SK-N-SH (cell line): ENCODE measurements around the gene ATG4C. TPM values are rescaled to one million over a fixed set of nuclear protein-coding genes. Genes with fewer than 3 reads are reported as not detected.

Source experiments
- CTCF ChIA-PET: fragments of 300-600, 350-600 bp; formaldehyde crosslinking; extraction: SDS; loops from one replicate; lab custom pipeline; 2021; lab: Yijun Ruan, JAX
- POLR2A ChIA-PET: fragments of 350-600 bp; sonication (Branson Sonifier 250); formaldehyde crosslinking; extraction: SDS; loops from one replicate; lab custom pipeline; 2020; ENCODE audit warnings: antibody characterized with exemption, inconsistent platforms; lab: Yijun Ruan, JAX
- DNase-seq: peaks from one replicate; pipeline ENCODE4 v3.0.0; 2012
- H2AFZ ChIP-seq: fragments of 200-600 bp; sonication (generic); 2 replicates; pipeline ENCODE4 v1.8.1; 2016; ENCODE audit warnings: antibody characterized with exemption, mild to moderate bottlenecking, low read depth
- H3F3A ChIP-seq: fragments of 200-600 bp; sonication (generic); replicated peaks from 2 replicates; pipeline ENCODE3; 2016; ENCODE audit warnings: antibody characterized with exemption, mild to moderate bottlenecking; ENCODE audit not compliant: insufficient read depth
- H3K27ac ChIP-seq, 2 experiments: fragments of 200-500 bp in 1 of 2; fragments of 200-600 bp in 1 of 2; sonication (Bioruptor generic) in 1 of 2; sonication (generic), shearing (Covaris generic) in 1 of 2; 2 replicates each; pipeline versions ENCODE4 v1.5.1 to v1.6.1; 2014 to 2016; ENCODE audit warnings: low read depth in 2 of 2, inconsistent platforms in 1 of 2, low read length in 1 of 2, mild to moderate bottlenecking in 1 of 2, mixed read lengths in 1 of 2
- H3K27me3 ChIP-seq: fragments of 200-600 bp; sonication (generic), shearing (Covaris generic); 2 replicates; pipeline ENCODE4 v1.6.1; 2016; ENCODE audit warnings: mixed run types; ENCODE audit not compliant: insufficient read depth
- H3K36me3 ChIP-seq, 2 experiments: fragments of 200-500 bp in 1 of 2; fragments of 200-600 bp in 1 of 2; sonication (Bioruptor generic) in 1 of 2; sonication (generic) in 1 of 2; replicated peaks in 1 of 2; 2 replicates each; pipeline versions ENCODE3 to v1.5.1; 2014 to 2016; ENCODE audit warnings: low read length in 1 of 2, mild to moderate bottlenecking in 1 of 2; ENCODE audit not compliant: insufficient read depth in 2 of 2, control insufficient read depth in 1 of 2
- H3K4me1 ChIP-seq, 2 experiments: fragments of 200-500 bp in 1 of 2; fragments of 200-600 bp in 1 of 2; sonication (Bioruptor generic) in 1 of 2; sonication (generic), shearing (Covaris generic) in 1 of 2; 2 replicates each; pipeline versions ENCODE4 v1.5.1 to v1.6.1; 2014 to 2016; ENCODE audit warnings: low read depth in 1 of 2, low read length in 1 of 2, mixed run types in 1 of 2; ENCODE audit not compliant: insufficient read depth in 2 of 2, control insufficient read depth in 1 of 2
- H3K4me2 ChIP-seq: fragments of 200-600 bp; sonication (generic), shearing (Covaris generic); 2 replicates; pipeline ENCODE4 v1.6.1; 2017; ENCODE audit warnings: mixed run types
- H3K4me3 ChIP-seq, 2 experiments: fragments of 200-500 bp in 1 of 2; fragments of 200-600 bp in 1 of 2; sonication (Bioruptor generic) in 1 of 2; sonication (generic), shearing (Covaris generic) in 1 of 2; 2 replicates each; pipeline versions ENCODE4 v1.5.1 to v1.8.1; 2014 to 2016; ENCODE audit warnings: low read depth in 2 of 2, inconsistent platforms in 1 of 2, low read length in 1 of 2, mild to moderate bottlenecking in 1 of 2, mixed read lengths in 1 of 2, moderate library complexity in 1 of 2
- H3K79me2 ChIP-seq: fragments of 200-600 bp; sonication (generic); 2 replicates; pipeline ENCODE4 v1.8.1; 2017; ENCODE audit warnings: mild to moderate bottlenecking; ENCODE audit not compliant: insufficient read depth
- H3K9ac ChIP-seq: fragments of 200-600 bp; sonication (generic); 2 replicates; pipeline ENCODE4 v1.6.1; 2017; ENCODE audit warnings: mixed run types
- H3K9me2 ChIP-seq: fragments of 200-600 bp; sonication (generic); 2 replicates; pipeline ENCODE4 v1.6.1; 2017; ENCODE audit warnings: mixed run types
- H3K9me3 ChIP-seq: fragments of 200-600 bp; sonication (generic); 2 replicates; pipeline ENCODE4 v1.6.1; 2017; ENCODE audit warnings: mixed run types, mild to moderate bottlenecking, moderate library complexity
- H4K20me1 ChIP-seq: fragments of 200-600 bp; sonication (generic); 2 replicates; pipeline ENCODE4 v1.6.1; 2017; ENCODE audit warnings: mild to moderate bottlenecking, mixed run types; ENCODE audit not compliant: insufficient read depth
- FOSL2 ChIP-seq: IDR thresholded peaks from 2 replicates; pipeline ENCODE4 v1.4.0; 2012; ENCODE audit warnings: low read depth, mild to moderate bottlenecking, moderate library complexity, borderline replicate concordance
- FOXJ3 ChIP-seq: sonication (generic); formaldehyde crosslinking; IDR thresholded peaks from 2 replicates; pipeline ENCODE4 v1.5.1; 2020; ENCODE audit warnings: mild to moderate bottlenecking, missing genetic modification reagents
- GABPA ChIP-seq: IDR thresholded peaks from 2 replicates; pipeline ENCODE4 v1.4.0; 2012; ENCODE audit warnings: low read depth, mild to moderate bottlenecking
- GATA2 ChIP-seq: sonication (generic); formaldehyde crosslinking; IDR thresholded peaks from 2 replicates; pipeline ENCODE4 v1.5.0; 2020; ENCODE audit warnings: mild to moderate bottlenecking, missing genetic modification reagents
- JUND ChIP-seq: IDR thresholded peaks from 2 replicates; pipeline ENCODE4 v1.4.0; 2012
- MXI1 ChIP-seq: IDR thresholded peaks from 2 replicates; pipeline ENCODE4 v1.6.1; 2012; ENCODE audit warnings: mild to moderate bottlenecking, low read depth, low read length, improper control_type of control experiment
- RCOR1 ChIP-seq: fragments of 150-350 bp; IDR thresholded peaks from 2 replicates; pipeline ENCODE4 v1.6.1; 2017; ENCODE audit warnings: antibody characterized with exemption, low read length
- SIN3A ChIP-seq: IDR thresholded peaks from 2 replicates; pipeline ENCODE4 v1.6.1; 2012; ENCODE audit warnings: low read depth, mild to moderate bottlenecking, low read length, moderate library complexity, borderline replicate concordance
- SMC3 ChIP-seq: IDR thresholded peaks from 2 replicates; pipeline ENCODE4 v1.6.1; 2012; ENCODE audit warnings: low read depth, low read length, improper control_type of control experiment
- USF2 ChIP-seq: fragments of 150-350 bp; IDR thresholded peaks from 2 replicates; pipeline ENCODE4 v1.6.1; 2017; ENCODE audit warnings: antibody characterized with exemption, low read length, low read depth, borderline replicate concordance
- YY1 ChIP-seq: IDR thresholded peaks from 2 replicates; pipeline ENCODE4 v1.4.0; 2012; ENCODE audit warnings: low read depth, mild to moderate bottlenecking
- ZBTB33 ChIP-seq: IDR thresholded peaks from 2 replicates; pipeline ENCODE4 v1.4.0; 2012; ENCODE audit warnings: low read depth, borderline replicate concordance
- WGBS: methylation state at CpG from one replicate; pipeline ENCODE4 v1.1.6; 2017; ENCODE audit warnings: low lambda C conversion rate; 5-methylcytosine and 5-hydroxymethylcytosine counted together
- polyA plus RNA-seq, 3 experiments: library from polyadenylated mRNA; depleted of rRNA; stranded (reverse); fragments of >200 nt; gene quantifications; 2 replicates each; pipeline ENCODE4 v1.2.3, GENCODE V29; 2012

The ATG4C gene
- polyA plus RNA-seq, 1 of the 3 experiments (the other 2 are of a cell fraction) = 3.0 TPM

- TF ChIP-seq YY1 (no peak), ZBTB33 (no peak), SIN3A (no peak), MXI1 (no peak), JUND (no peak)
Observed at GRCh38 chr1:62852253-62852652, 68.3 kb downstream of the ATG4C start (continued).

- no peak overlapping the region for H3K9ac ChIP-seq
- TF ChIP-seq FOXJ3 (CRISPR knock-in tag) = no peak
- no peak for TF ChIP-seq RCOR1
- no peak for TF ChIP-seq JUND
- TF ChIP-seq FOSL2 = no peak
- TF ChIP-seq GABPA = no peak
- no peak for TF ChIP-seq GATA2 (CRISPR knock-in tag)
- H3K9me3 ChIP-seq = no peaks in the 10 kb centered on the region
- H3K9me2 ChIP-seq = no peaks in the 10 kb centered on the region
- no peak overlapping the region for H3K4me3 ChIP-seq
- DNase-seq = no peak
- no peaks in the 10 kb centered on the region for H3K27me3 ChIP-seq
- H3K4me1 ChIP-seq = no peaks in the 10 kb centered on the region
- no peak overlapping the region for H3K4me2 ChIP-seq
- no peaks in the 10 kb centered on the region for H3K79me2 ChIP-seq
- H3K27ac ChIP-seq = no peak overlapping the region
- no peak overlapping the region for H2AFZ ChIP-seq
- POLR2A ChIA-PET = no interaction called here
- peaks cover 0 to 4% of the 10 kb centered on the region in 2 experiments for H3K36me3 ChIP-seq
- no peaks in the 10 kb centered on the region for H4K20me1 ChIP-seq
- no peaks in the 10 kb centered on the region for H3F3A ChIP-seq
- 88% methylated on average over 9 of the region's 9 CpGs for WGBS
- CTCF ChIA-PET = no interaction called here
Observed at GRCh38 chr1:62856960-62857359, 73.0 kb downstream of the ATG4C start.

GRCh38 chr1:62869217-62869754 is 85.4 kb downstream of the ATG4C start:
- Histone ChIP-seq H3K36me3 (no peaks in the 10 kb centered on the region), H3K9me3 (no peaks in the 10 kb centered on the region), H3K4me3 (no peak overlapping the region), H3K4me1 (no peaks in the 10 kb centered on the region), H3K27me3 (no peaks in the 10 kb centered on the region), H3K27ac (no peak overlapping the region), H3K4me2 (no peak overlapping the region), H4K20me1 (no peaks in the 10 kb centered on the region), H3K79me2 (no peaks in the 10 kb centered on the region), H3K9ac (no peak overlapping the region), H3K9me2 (no peaks in the 10 kb centered on the region), H2AFZ (no peak overlapping the region), H3F3A (no peaks in the 10 kb centered on the region)
- CTCF ChIA-PET = interaction anchor here (2.8 kb wide), 1 partner anchor 28 kb away, joined by 10 read pairs; no protein-coding TSS in a partner anchor
- POLR2A ChIA-PET = no interaction called here
- WGBS = 91% methylated on average over 3 of the region's 3 CpGs
- TF ChIP-seq USF2 (no peak), SMC3 (no peak)
- no peak for DNase-seq
